ENCODE data around the gene PTGES3. TPM values are rescaled to one million over a fixed set of nuclear protein-coding genes. Genes with fewer than 3 reads are reported as not detected.

Gene PTGES3
- total and polyA plus RNA-seq, 10 of the 15 experiments (the other 5 are each of a cell fraction or from before 2014, with no cell fraction given) = 117 to 520 (median 175) TPM

DNA sequence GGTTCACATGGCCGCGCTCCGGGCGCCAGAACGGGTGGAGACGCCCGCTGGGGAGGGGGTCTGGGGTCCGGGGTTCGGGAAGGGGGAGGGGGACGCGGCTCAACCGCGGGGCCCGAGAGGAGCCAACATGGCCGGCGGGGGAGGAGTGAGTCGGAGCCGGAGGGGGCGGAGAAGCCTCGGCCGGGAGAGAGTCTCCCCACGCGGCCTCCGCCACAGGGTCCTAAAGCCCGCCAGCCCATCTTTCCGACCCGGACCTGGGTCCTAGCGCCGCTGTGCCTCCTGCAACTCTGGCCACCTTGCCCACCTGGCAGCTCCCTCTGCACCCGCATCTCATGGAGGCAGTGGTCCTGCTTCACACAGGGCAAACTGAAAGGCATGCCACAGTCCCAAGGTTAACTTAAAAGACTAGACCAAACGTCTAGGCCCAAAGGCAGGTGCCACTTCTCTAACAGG, 57.9 kb downstream of the PTGES3 start, which contains the start of gene BAZ2A (continued):
- TF ChIP-seq USF1 (IDR thresholded peaks at IDR 0.05; ENCODE audit: borderline replicate concordance, extremely low read length, insufficient read depth, low read depth, low read length) (no peak), MTA2 (IDR thresholded peaks at IDR 0.05; ENCODE audit: low read depth) (peak; percentile 37; the same call in 1 of the 2 replicates), TCF12 (IDR thresholded peaks at IDR 0.05; ENCODE audit: low read depth, low read length) (peak; percentile 90), MLLT1 (IDR thresholded peaks at IDR 0.05) (peak; percentile 90), RAD21 (IDR thresholded peaks at IDR 0.05; ENCODE audit: insufficient read depth, low read depth, low read length) (no peak), EZH2 (IDR thresholded peaks at IDR 0.05; ENCODE audit: borderline replicate concordance, control insufficient read depth, low read depth, low read length) (no peak), EGR1 (IDR thresholded peaks at IDR 0.05; ENCODE audit: borderline replicate concordance in 1 of 2, low read depth in 2 of 2, low read length in 2 of 2) (peak in 1 of 2 experiments; percentile 98; a peak in 2 of 3 replicates), ZNF687 (IDR thresholded peaks at IDR 0.05) (no peak)
- TF ChIP-seq, protein P1, sequence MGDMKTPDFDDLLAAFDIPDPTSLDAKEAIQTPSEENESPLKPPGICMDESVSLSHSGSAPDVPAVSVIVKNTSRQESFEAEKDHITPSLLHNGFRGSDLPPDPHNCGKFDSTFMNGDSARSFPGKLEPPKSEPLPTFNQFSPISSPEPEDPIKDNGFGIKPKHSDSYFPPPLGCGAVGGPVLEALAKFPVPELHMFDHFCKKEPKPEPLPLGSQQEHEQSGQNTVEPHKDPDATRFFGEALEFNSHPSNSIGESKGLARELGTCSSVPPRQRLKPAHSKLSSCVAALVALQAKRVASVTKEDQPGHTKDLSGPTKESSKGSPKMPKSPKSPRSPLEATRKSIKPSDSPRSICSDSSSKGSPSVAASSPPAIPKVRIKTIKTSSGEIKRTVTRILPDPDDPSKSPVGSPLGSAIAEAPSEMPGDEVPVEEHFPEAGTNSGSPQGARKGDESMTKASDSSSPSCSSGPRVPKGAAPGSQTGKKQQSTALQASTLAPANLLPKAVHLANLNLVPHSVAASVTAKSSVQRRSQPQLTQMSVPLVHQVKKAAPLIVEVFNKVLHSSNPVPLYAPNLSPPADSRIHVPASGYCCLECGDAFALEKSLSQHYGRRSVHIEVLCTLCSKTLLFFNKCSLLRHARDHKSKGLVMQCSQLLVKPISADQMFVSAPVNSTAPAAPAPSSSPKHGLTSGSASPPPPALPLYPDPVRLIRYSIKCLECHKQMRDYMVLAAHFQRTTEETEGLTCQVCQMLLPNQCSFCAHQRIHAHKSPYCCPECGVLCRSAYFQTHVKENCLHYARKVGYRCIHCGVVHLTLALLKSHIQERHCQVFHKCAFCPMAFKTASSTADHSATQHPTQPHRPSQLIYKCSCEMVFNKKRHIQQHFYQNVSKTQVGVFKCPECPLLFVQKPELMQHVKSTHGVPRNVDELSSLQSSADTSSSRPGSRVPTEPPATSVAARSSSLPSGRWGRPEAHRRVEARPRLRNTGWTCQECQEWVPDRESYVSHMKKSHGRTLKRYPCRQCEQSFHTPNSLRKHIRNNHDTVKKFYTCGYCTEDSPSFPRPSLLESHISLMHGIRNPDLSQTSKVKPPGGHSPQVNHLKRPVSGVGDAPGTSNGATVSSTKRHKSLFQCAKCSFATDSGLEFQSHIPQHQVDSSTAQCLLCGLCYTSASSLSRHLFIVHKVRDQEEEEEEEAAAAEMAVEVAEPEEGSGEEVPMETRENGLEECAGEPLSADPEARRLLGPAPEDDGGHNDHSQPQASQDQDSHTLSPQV (IDR thresholded peaks at IDR 0.05) = no peak
- TF ChIP-seq, protein P2, sequence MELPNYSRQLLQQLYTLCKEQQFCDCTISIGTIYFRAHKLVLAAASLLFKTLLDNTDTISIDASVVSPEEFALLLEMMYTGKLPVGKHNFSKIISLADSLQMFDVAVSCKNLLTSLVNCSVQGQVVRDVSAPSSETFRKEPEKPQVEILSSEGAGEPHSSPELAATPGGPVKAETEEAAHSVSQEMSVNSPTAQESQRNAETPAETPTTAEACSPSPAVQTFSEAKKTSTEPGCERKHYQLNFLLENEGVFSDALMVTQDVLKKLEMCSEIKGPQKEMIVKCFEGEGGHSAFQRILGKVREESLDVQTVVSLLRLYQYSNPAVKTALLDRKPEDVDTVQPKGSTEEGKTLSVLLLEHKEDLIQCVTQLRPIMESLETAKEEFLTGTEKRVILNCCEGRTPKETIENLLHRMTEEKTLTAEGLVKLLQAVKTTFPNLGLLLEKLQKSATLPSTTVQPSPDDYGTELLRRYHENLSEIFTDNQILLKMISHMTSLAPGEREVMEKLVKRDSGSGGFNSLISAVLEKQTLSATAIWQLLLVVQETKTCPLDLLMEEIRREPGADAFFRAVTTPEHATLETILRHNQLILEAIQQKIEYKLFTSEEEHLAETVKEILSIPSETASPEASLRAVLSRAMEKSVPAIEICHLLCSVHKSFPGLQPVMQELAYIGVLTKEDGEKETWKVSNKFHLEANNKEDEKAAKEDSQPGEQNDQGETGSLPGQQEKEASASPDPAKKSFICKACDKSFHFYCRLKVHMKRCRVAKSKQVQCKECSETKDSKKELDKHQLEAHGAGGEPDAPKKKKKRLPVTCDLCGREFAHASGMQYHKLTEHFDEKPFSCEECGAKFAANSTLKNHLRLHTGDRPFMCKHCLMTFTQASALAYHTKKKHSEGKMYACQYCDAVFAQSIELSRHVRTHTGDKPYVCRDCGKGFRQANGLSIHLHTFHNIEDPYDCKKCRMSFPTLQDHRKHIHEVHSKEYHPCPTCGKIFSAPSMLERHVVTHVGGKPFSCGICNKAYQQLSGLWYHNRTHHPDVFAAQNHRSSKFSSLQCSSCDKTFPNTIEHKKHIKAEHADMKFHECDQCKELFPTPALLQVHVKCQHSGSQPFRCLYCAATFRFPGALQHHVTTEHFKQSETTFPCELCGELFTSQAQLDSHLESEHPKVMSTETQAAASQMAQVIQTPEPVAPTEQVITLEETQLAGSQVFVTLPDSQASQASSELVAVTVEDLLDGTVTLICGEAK (IDR thresholded peaks at IDR 0.05; ENCODE audit: borderline replicate concordance) = peak; percentile 54; the same call in 1 of the 2 replicates
